Memory B cell (primary cell): ENCODE results near the gene CNTN5.

ENCODE experiments used
- ATAC-seq: fragments of 150-1000 bp; cut with Tn5 transposase; 2 replicates; pipeline ENCODE4 v1.10.0; 2021; ENCODE audit warnings: low read depth, mild to moderate bottlenecking, moderate library complexity
- DNase-seq, 2 donors: peaks; one replicate each; pipeline ENCODE4 v3.0.0; 2022; ENCODE audit warnings: low spot score in 2 of 2
- H3K27ac Mint-ChIP-seq: one replicate; pipeline ENCODE4 v1.8.0; 2022; ENCODE audit warnings: mild to moderate bottlenecking, moderate library complexity, mixed read lengths
- H3K27me3 Mint-ChIP-seq: one replicate; pipeline ENCODE4 v1.8.0; 2022; ENCODE audit warnings: mixed read lengths
- H3K36me3 Mint-ChIP-seq: one replicate; pipeline ENCODE4 v1.8.0; 2022; ENCODE audit warnings: mild to moderate bottlenecking, mixed read lengths
- H3K4me1 Mint-ChIP-seq: one replicate; pipeline ENCODE4 v1.8.0; 2022; ENCODE audit warnings: mixed read lengths
- H3K4me3 Mint-ChIP-seq: one replicate; pipeline ENCODE4 v1.8.0; 2022; ENCODE audit warnings: mild to moderate bottlenecking, moderate library complexity, mixed read lengths
- H3K9me3 Mint-ChIP-seq: one replicate; pipeline ENCODE4 v1.8.0; 2022; ENCODE audit warnings: mixed read lengths

CNTN5 gene

GRCh38 chr11:99632969-99633368, 612.2 kb downstream of the CNTN5 start:
- Mint-ChIP-seq H3K36me3 (no peaks in the 10 kb centered on the region), H3K4me3 (no peak overlapping the region), H3K4me1 (no peaks in the 10 kb centered on the region), H3K27me3 (no peaks in the 10 kb centered on the region), H3K9me3 (no peaks in the 10 kb centered on the region), H3K27ac (no peak overlapping the region)
- ATAC-seq (no peak), DNase-seq (no peak)

GRCh38 chr11:99634581-99634980, 613.8 kb downstream of the CNTN5 start:
- Mint-ChIP-seq H3K27ac (no peak overlapping the region), H3K27me3 (no peaks in the 10 kb centered on the region)

GRCh38 chr11:99638073-99638553, 617.4 kb downstream of the CNTN5 start:
- no peak for ATAC-seq
- H3K27ac Mint-ChIP-seq, result no peak overlapping the region
- no peaks in the 10 kb centered on the region for H3K4me1 Mint-ChIP-seq
- no peak overlapping the region for H3K4me3 Mint-ChIP-seq
- no peaks in the 10 kb centered on the region for H3K27me3 Mint-ChIP-seq
- H3K36me3 Mint-ChIP-seq, result no peaks in the 10 kb centered on the region
- H3K9me3 Mint-ChIP-seq, result peaks cover 6% of the 10 kb centered on the region
- DNase-seq, result no peak

More at GRCh38 chr11:99634581-99634980, 613.8 kb downstream of the CNTN5 start:
- Mint-ChIP-seq H3K9me3 (no peaks in the 10 kb centered on the region), H3K4me3 (no peak overlapping the region), H3K36me3 (no peaks in the 10 kb centered on the region), H3K4me1 (no peaks in the 10 kb centered on the region)
- DNase-seq (no peak), ATAC-seq (no peak)

GRCh38 chr11:99640671-99641070, 619.9 kb downstream of the CNTN5 start:
- Mint-ChIP-seq H3K4me3 (no peak overlapping the region), H3K27me3 (no peaks in the 10 kb centered on the region), H3K4me1 (no peaks in the 10 kb centered on the region), H3K27ac (no peak overlapping the region), H3K9me3 (peaks cover 6% of the 10 kb centered on the region), H3K36me3 (no peaks in the 10 kb centered on the region)
- no peak for ATAC-seq
- no peak for DNase-seq

GRCh38 chr11:99645934-99646333, 625.2 kb downstream of the CNTN5 start:
- no peak overlapping the region for H3K4me3 Mint-ChIP-seq
- H3K27ac Mint-ChIP-seq, result no peak overlapping the region
- DNase-seq (no peak), ATAC-seq (no peak)
- H3K36me3 Mint-ChIP-seq, result no peaks in the 10 kb centered on the region
- no peaks in the 10 kb centered on the region for H3K4me1 Mint-ChIP-seq
- H3K9me3 Mint-ChIP-seq, result peaks cover 9% of the 10 kb centered on the region
- H3K27me3 Mint-ChIP-seq, result no peaks in the 10 kb centered on the region

GRCh38 chr11:99670067-99670676, 649.4 kb downstream of the CNTN5 start:
- Mint-ChIP-seq H3K27me3 (no peaks in the 10 kb centered on the region), H3K9me3 (peaks cover 7% of the 10 kb centered on the region), H3K36me3 (no peaks in the 10 kb centered on the region), H3K4me3 (no peak overlapping the region), H3K27ac (no peak overlapping the region), H3K4me1 (no peaks in the 10 kb centered on the region)
- no peak for ATAC-seq
- DNase-seq, result no peak

- H3K9me3 Mint-ChIP-seq, result peaks cover 6% of the 10 kb centered on the region
- H3K27me3 Mint-ChIP-seq, result no peaks in the 10 kb centered on the region
- no peaks in the 10 kb centered on the region for H3K4me1 Mint-ChIP-seq
- ATAC-seq, result no peak
- H3K4me3 Mint-ChIP-seq, result no peak overlapping the region
- no peak for DNase-seq
- H3K36me3 Mint-ChIP-seq, result no peaks in the 10 kb centered on the region
- H3K27ac Mint-ChIP-seq, result no peak overlapping the region
Observed at GRCh38 chr11:99671808-99672409, 651.2 kb downstream of the CNTN5 start.

- DNase-seq, result no peak
- Mint-ChIP-seq H3K36me3 (no peaks in the 10 kb centered on the region), H3K4me1 (no peaks in the 10 kb centered on the region), H3K27me3 (no peaks in the 10 kb centered on the region), H3K27ac (no peak overlapping the region), H3K9me3 (peaks cover 6% of the 10 kb centered on the region), H3K4me3 (no peak overlapping the region)
- ATAC-seq, result no peak
Observed at GRCh38 chr11:99676292-99676691, 655.5 kb downstream of the CNTN5 start.

- ATAC-seq, result no peak
- H3K27me3 Mint-ChIP-seq, result no peaks in the 10 kb centered on the region
- DNase-seq, result no peak
- no peaks in the 10 kb centered on the region for H3K4me1 Mint-ChIP-seq
- H3K9me3 Mint-ChIP-seq, result peaks cover 7% of the 10 kb centered on the region
- no peak overlapping the region for H3K27ac Mint-ChIP-seq
- H3K36me3 Mint-ChIP-seq, result no peaks in the 10 kb centered on the region
- no peak overlapping the region for H3K4me3 Mint-ChIP-seq
Observed at GRCh38 chr11:99682171-99682570, 661.4 kb downstream of the CNTN5 start.

- no peaks in the 10 kb centered on the region for H3K27me3 Mint-ChIP-seq
- no peak overlapping the region for H3K27ac Mint-ChIP-seq
- no peaks in the 10 kb centered on the region for H3K4me1 Mint-ChIP-seq
- peaks cover 7% of the 10 kb centered on the region for H3K9me3 Mint-ChIP-seq
- H3K36me3 Mint-ChIP-seq, result no peaks in the 10 kb centered on the region
- no peak for DNase-seq
- no peak for ATAC-seq
- no peak overlapping the region for H3K4me3 Mint-ChIP-seq
Observed at GRCh38 chr11:99682646-99683045, 661.9 kb downstream of the CNTN5 start.

GRCh38 chr11:99683933-99684332, 663.2 kb downstream of the CNTN5 start:
- Mint-ChIP-seq H3K27ac (no peak overlapping the region), H3K9me3 (peaks cover 5% of the 10 kb centered on the region), H3K4me3 (no peak overlapping the region), H3K36me3 (no peaks in the 10 kb centered on the region), H3K4me1 (no peaks in the 10 kb centered on the region), H3K27me3 (no peaks in the 10 kb centered on the region)
- DNase-seq (no peak), ATAC-seq (no peak)

- Mint-ChIP-seq H3K36me3 (no peaks in the 10 kb centered on the region), H3K27ac (no peak overlapping the region), H3K9me3 (peaks cover 7% of the 10 kb centered on the region), H3K4me1 (no peaks in the 10 kb centered on the region), H3K4me3 (no peak overlapping the region), H3K27me3 (no peaks in the 10 kb centered on the region)
- DNase-seq (no peak), ATAC-seq (no peak)
Observed at GRCh38 chr11:99686838-99687237, 666.1 kb downstream of the CNTN5 start.

- Mint-ChIP-seq H3K36me3 (no peaks in the 10 kb centered on the region), H3K27ac (no peak overlapping the region), H3K4me3 (no peak overlapping the region), H3K4me1 (no peaks in the 10 kb centered on the region), H3K9me3 (peaks cover 6% of the 10 kb centered on the region), H3K27me3 (no peaks in the 10 kb centered on the region)
- no peak for DNase-seq
- ATAC-seq, result no peak
Observed at GRCh38 chr11:99687320-99687719, 666.6 kb downstream of the CNTN5 start.

GRCh38 chr11:99693941-99694492, 673.3 kb downstream of the CNTN5 start:
- no peak overlapping the region for H3K27ac Mint-ChIP-seq
- H3K4me1 Mint-ChIP-seq, result no peaks in the 10 kb centered on the region
- DNase-seq (no peak), ATAC-seq (no peak)
- no peak overlapping the region for H3K4me3 Mint-ChIP-seq
- no peaks in the 10 kb centered on the region for H3K27me3 Mint-ChIP-seq
- H3K9me3 Mint-ChIP-seq, result peaks cover 9% of the 10 kb centered on the region
- no peaks in the 10 kb centered on the region for H3K36me3 Mint-ChIP-seq

- Mint-ChIP-seq H3K9me3 (peaks cover 9% of the 10 kb centered on the region), H3K27ac (no peak overlapping the region), H3K27me3 (no peaks in the 10 kb centered on the region), H3K36me3 (no peaks in the 10 kb centered on the region), H3K4me3 (no peak overlapping the region), H3K4me1 (no peaks in the 10 kb centered on the region)
- ATAC-seq, result no peak
- DNase-seq, result no peak
Observed at GRCh38 chr11:99695106-99695505, 674.4 kb downstream of the CNTN5 start.
